Stimulated activated CD4-positive, alpha-beta T cell treated with anti-CD3 and anti-CD28 coated beads, Interleukin-2, amount 100 ng/mL, for 24 hours (primary cell): ENCODE results near the gene USP7.
"Not testable (repeated sequence)": the region's sequence is repeated elsewhere in the genome, so short reads cannot be mapped to it uniquely, and the experiment has no call there.

Source experiments
- DNase-seq, 2 donors: peaks; one replicate each; pipeline ENCODE4 v3.0.0-alpha.2; 2020

The USP7 gene

GRCh38 chr16:8963821-8964441 lies at the start of gene USP7:
Gene USP7, minus strand, starts transcription at chr16:8963906. Its CDS starts 621 bp downstream, at chr16:8963285.
- DNase-seq: peak; percentile 92 to 94

- DNase-seq: no peak
Observed at GRCh38 chr16:9013508-9013864, 49.8 kb upstream of the USP7 start.

- peak in 1 of 2 donors; percentile 10 for DNase-seq
Observed at GRCh38 chr16:9012848-9013507, 49.3 kb upstream of the USP7 start.

GRCh38 chr16:9012330-9012729 lies 48.6 kb upstream of the USP7 start:
- DNase-seq: no peak

GRCh38 chr16:9008601-9009260 lies 45.0 kb upstream of the USP7 start:
- DNase-seq: peak; percentile 75 to 78

- no peak for DNase-seq
Observed at GRCh38 chr16:9007177-9007794, 43.6 kb upstream of the USP7 start.

GRCh38 chr16:9004183-9004582 lies 40.5 kb upstream of the USP7 start:
- no peak for DNase-seq

GRCh38 chr16:9003763-9004162 lies 40.1 kb upstream of the USP7 start:
- no peak for DNase-seq

- no peak for DNase-seq
Observed at GRCh38 chr16:9003322-9003721, 39.6 kb upstream of the USP7 start.

- no peak for DNase-seq
Observed at GRCh38 chr16:9002042-9002441, 38.3 kb upstream of the USP7 start.

GRCh38 chr16:9000664-9001063 lies 37.0 kb upstream of the USP7 start:
- no peak for DNase-seq

- no peak for DNase-seq
Observed at GRCh38 chr16:8999800-9000199, 36.1 kb upstream of the USP7 start.

GRCh38 chr16:8998108-8998507 lies 34.4 kb upstream of the USP7 start:
- no peak for DNase-seq

GRCh38 chr16:8996891-8997290 lies 33.2 kb upstream of the USP7 start:
- DNase-seq: no peak

GRCh38 chr16:8990445-8990844 lies 26.7 kb upstream of the USP7 start:
- no peak for DNase-seq

GRCh38 chr16:8989099-8989878 lies 25.6 kb upstream of the USP7 start:
- no peak for DNase-seq

- DNase-seq: no peak
Observed at GRCh38 chr16:8986818-8987191, 23.1 kb upstream of the USP7 start.

GRCh38 chr16:8986111-8986510 lies 22.4 kb upstream of the USP7 start:
- no peak for DNase-seq

GRCh38 chr16:8982816-8983215 lies 19.1 kb upstream of the USP7 start:
- no peak for DNase-seq

GRCh38 chr16:8981901-8982300 lies 18.2 kb upstream of the USP7 start:
- not testable (repeated sequence) for DNase-seq

GRCh38 chr16:8976189-8976588 lies 12.5 kb upstream of the USP7 start:
- not testable (repeated sequence) for DNase-seq

GRCh38 chr16:8975039-8975438 lies 11.3 kb upstream of the USP7 start:
- no peak for DNase-seq
